Right lobe of liver (tissue), 4 donors: ENCODE measurements around the gene OS9.

Experiments
- POLR2A ChIP-seq: fragments of 450-650 bp; IDR thresholded peaks from one replicate; pipeline ENCODE4 v1.6.1; 2017; ENCODE audit warnings: antibody characterized with exemption, mild to moderate bottlenecking
- TF ChIP-seq, protein P1 (sequence below), 4 donors: fragments of 200-600 bp in 3 of 4; fragments of 450-650 bp in 1 of 4; IDR thresholded peaks; one replicate each; pipeline versions ENCODE4 v1.5.1 to v1.8.0; 2016 to 2022; ENCODE audit warnings: antibody characterized with exemption in 4 of 4, mild to moderate bottlenecking in 2 of 4
- donor health status: DM: no; HTN: no; CAD: no.
- donor health status: DM: no; HTN: no; CAD: no.
- donor health status: DM: no; HTN: yes; CAD: no.

DNA sequence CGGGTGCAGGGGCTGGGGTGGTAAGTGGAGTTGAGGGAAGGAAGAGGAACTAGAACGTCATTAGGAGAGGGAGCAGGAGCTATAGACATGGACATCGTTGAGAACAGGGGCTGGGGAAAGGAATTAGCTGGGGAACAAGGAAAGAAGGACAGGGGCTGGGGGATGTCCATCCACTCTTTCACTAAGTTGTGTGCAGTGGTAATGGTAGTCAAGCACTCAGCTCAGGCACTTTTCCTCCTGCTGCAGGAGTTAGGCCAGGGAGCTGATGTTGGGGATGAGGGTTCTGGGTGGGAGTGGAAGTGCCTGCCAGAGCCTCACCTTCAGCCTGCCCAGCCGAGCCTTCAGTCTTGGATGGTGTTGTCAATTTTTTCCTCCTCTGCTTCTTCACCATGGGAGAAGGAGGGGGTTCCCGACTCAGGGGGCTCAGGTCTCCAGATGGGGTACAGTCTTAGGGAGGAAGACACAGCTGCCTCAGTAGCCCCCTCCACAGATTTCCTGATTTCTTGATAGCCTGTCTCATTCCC is 35.5 kb downstream of the OS9 start:
- TF ChIP-seq, protein P1, sequence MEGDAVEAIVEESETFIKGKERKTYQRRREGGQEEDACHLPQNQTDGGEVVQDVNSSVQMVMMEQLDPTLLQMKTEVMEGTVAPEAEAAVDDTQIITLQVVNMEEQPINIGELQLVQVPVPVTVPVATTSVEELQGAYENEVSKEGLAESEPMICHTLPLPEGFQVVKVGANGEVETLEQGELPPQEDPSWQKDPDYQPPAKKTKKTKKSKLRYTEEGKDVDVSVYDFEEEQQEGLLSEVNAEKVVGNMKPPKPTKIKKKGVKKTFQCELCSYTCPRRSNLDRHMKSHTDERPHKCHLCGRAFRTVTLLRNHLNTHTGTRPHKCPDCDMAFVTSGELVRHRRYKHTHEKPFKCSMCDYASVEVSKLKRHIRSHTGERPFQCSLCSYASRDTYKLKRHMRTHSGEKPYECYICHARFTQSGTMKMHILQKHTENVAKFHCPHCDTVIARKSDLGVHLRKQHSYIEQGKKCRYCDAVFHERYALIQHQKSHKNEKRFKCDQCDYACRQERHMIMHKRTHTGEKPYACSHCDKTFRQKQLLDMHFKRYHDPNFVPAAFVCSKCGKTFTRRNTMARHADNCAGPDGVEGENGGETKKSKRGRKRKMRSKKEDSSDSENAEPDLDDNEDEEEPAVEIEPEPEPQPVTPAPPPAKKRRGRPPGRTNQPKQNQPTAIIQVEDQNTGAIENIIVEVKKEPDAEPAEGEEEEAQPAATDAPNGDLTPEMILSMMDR (IDR thresholded peaks at IDR 0.05) = no peak
- TF ChIP-seq POLR2A = no peak
